ENCODE data around the gene CPLANE1. TPM values are rescaled to one million over a fixed set of nuclear protein-coding genes. Genes with fewer than 3 reads are reported as not detected.
"Not testable (repeated sequence)": the region's sequence is repeated elsewhere in the genome, so short reads cannot be mapped to it uniquely, and the experiment has no call there.

CPLANE1 gene
- polyA plus RNA-seq, 2 donors, result 1.5 to 1.8 TPM

GRCh38 chr5:37249815-37250164 is 614 bp upstream of the CPLANE1 start:
- H3K27me3 ChIP-seq (ENCODE audit: control insufficient read depth in 1 of 2, insufficient read depth in 2 of 2, low read length in 2 of 2), result no peaks in the 10 kb centered on the region
- H3K36me3 ChIP-seq (ENCODE audit: control insufficient read depth in 2 of 2, insufficient read depth in 2 of 2, low read length in 1 of 2), result no peaks in the 10 kb centered on the region
- H3K9me3 ChIP-seq (ENCODE audit: control insufficient read depth in 2 of 2, insufficient read depth in 1 of 2, low read depth in 1 of 2, low read length in 1 of 2), result no peaks in the 10 kb centered on the region
- H3K4me3 ChIP-seq (ENCODE audit: low read depth in 1 of 2, low read length in 2 of 2), result peak overlapping the region in 1 of 2 donors; percentile 94
- peak overlapping the region; percentile 55 to 90 for H3K27ac ChIP-seq (ENCODE audit: low read depth in 2 of 2, low read length in 1 of 2)
- peaks cover 0 to 2% of the 10 kb centered on the region in 2 donors for H3K4me1 ChIP-seq (ENCODE audit: control insufficient read depth in 2 of 2, insufficient read depth in 2 of 2, low read length in 1 of 2)
- 70 to 72% methylated on average over 10 of the region's 10 CpGs for WGBS, 2 donors

- H3K27ac ChIP-seq (ENCODE audit: low read depth in 2 of 2, low read length in 1 of 2), result peak overlapping the region; percentile 55 to 90
- peak overlapping the region; percentile 78 to 94 for H3K4me3 ChIP-seq (ENCODE audit: low read depth in 1 of 2, low read length in 2 of 2)
- H3K27me3 ChIP-seq (ENCODE audit: control insufficient read depth in 1 of 2, insufficient read depth in 2 of 2, low read length in 2 of 2), result no peaks in the 10 kb centered on the region
- no peaks in the 10 kb centered on the region for H3K36me3 ChIP-seq (ENCODE audit: control insufficient read depth in 2 of 2, insufficient read depth in 2 of 2, low read length in 1 of 2)
- H3K9me3 ChIP-seq (ENCODE audit: control insufficient read depth in 2 of 2, insufficient read depth in 1 of 2, low read depth in 1 of 2, low read length in 1 of 2), result no peaks in the 10 kb centered on the region
- peaks cover 0 to 2% of the 10 kb centered on the region in 2 donors for H3K4me1 ChIP-seq (ENCODE audit: control insufficient read depth in 2 of 2, insufficient read depth in 2 of 2, low read length in 1 of 2)
- WGBS, 2 donors, result 5 to 8% methylated on average over 19 of the region's 19 CpGs
Observed at GRCh38 chr5:37248421-37248969, 681 bp downstream of the CPLANE1 start.

DNA sequence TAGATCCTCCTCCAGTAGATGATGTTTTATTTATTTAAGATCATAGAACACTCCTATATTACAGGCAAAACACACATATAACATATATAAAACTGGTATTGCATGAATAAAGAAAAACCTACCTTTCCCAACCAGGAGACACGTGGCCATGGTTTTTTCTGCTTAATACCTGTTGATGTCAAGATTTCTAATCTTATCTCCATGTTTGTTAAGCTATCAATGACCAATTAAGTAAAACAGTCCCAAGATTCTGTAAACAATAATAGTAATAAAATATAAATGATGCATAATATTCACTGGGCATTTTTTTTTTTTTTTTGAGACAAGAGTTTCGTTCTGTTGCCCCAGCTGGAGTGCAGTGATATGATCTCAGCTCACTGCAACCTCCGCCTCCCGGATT is 1.7 kb downstream of the CPLANE1 start:
- H3K27me3 ChIP-seq (ENCODE audit: control insufficient read depth in 1 of 2, insufficient read depth in 2 of 2, low read length in 2 of 2), result no peaks in the 10 kb centered on the region
- H3K4me1 ChIP-seq (ENCODE audit: control insufficient read depth in 2 of 2, insufficient read depth in 2 of 2, low read length in 1 of 2), result peaks cover 0 to 2% of the 10 kb centered on the region in 2 donors
- no peak overlapping the region for H3K27ac ChIP-seq (ENCODE audit: low read depth in 2 of 2, low read length in 1 of 2)
- H3K9me3 ChIP-seq (ENCODE audit: control insufficient read depth in 2 of 2, insufficient read depth in 1 of 2, low read depth in 1 of 2, low read length in 1 of 2), result no peaks in the 10 kb centered on the region
- 87 to 93% methylated on average over 4 of the region's 4 CpGs for WGBS, 2 donors
- no peak overlapping the region for H3K4me3 ChIP-seq (ENCODE audit: low read depth in 1 of 2, low read length in 2 of 2)
- H3K36me3 ChIP-seq (ENCODE audit: control insufficient read depth in 2 of 2, insufficient read depth in 2 of 2, low read length in 1 of 2), result no peaks in the 10 kb centered on the region

DNA sequence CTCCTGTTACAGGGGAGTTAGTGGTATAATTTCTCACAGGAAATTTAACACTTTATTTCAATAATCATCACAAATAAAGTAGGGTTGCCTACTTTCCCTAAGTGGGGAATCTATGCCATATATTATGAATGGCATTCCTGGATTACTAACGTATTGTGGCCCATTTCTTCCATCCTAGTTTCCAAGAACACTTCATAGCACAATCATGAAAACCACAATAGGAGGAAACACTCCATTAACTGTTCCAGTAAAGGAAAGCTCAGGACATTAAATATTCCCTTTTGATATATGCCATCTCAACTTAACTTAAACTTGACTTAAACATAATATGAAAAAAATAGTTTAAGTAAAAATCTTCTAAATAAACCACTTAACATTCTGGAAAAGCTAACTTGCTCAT is 2.1 kb downstream of the CPLANE1 start:
- 57 to 68% methylated on average over 1 of the region's 1 CpG for WGBS, 2 donors
- H3K9me3 ChIP-seq (ENCODE audit: control insufficient read depth in 2 of 2, insufficient read depth in 1 of 2, low read depth in 1 of 2, low read length in 1 of 2), result no peaks in the 10 kb centered on the region
- no peak overlapping the region for H3K27ac ChIP-seq (ENCODE audit: low read depth in 2 of 2, low read length in 1 of 2)
- H3K36me3 ChIP-seq (ENCODE audit: control insufficient read depth in 2 of 2, insufficient read depth in 2 of 2, low read length in 1 of 2), result no peaks in the 10 kb centered on the region
- no peaks in the 10 kb centered on the region for H3K27me3 ChIP-seq (ENCODE audit: control insufficient read depth in 1 of 2, insufficient read depth in 2 of 2, low read length in 2 of 2)
- H3K4me1 ChIP-seq (ENCODE audit: control insufficient read depth in 2 of 2, insufficient read depth in 2 of 2, low read length in 1 of 2), result peaks cover 0 to 2% of the 10 kb centered on the region in 2 donors
- H3K4me3 ChIP-seq (ENCODE audit: low read depth in 1 of 2, low read length in 2 of 2), result no peak overlapping the region

GRCh38 chr5:37234288-37234687 is 14.9 kb downstream of the CPLANE1 start:
- H3K4me3 ChIP-seq (ENCODE audit: low read depth in 1 of 2, low read length in 2 of 2), result no peak overlapping the region
- H3K27me3 ChIP-seq (ENCODE audit: control insufficient read depth in 1 of 2, insufficient read depth in 2 of 2, low read length in 2 of 2), result no peaks in the 10 kb centered on the region
- no peak overlapping the region for H3K27ac ChIP-seq (ENCODE audit: low read depth in 2 of 2, low read length in 1 of 2)
- no peaks in the 10 kb centered on the region for H3K9me3 ChIP-seq (ENCODE audit: control insufficient read depth in 2 of 2, insufficient read depth in 1 of 2, low read depth in 1 of 2, low read length in 1 of 2)
- peaks cover 0 to 3% of the 10 kb centered on the region in 2 donors for H3K4me1 ChIP-seq (ENCODE audit: control insufficient read depth in 2 of 2, insufficient read depth in 2 of 2, low read length in 1 of 2)
- H3K36me3 ChIP-seq (ENCODE audit: control insufficient read depth in 2 of 2, insufficient read depth in 2 of 2, low read length in 1 of 2), result peaks cover 0 to 4% of the 10 kb centered on the region in 2 donors
- WGBS, 2 donors, result 96 to 99% methylated on average over 2 of the region's 2 CpGs

DNA sequence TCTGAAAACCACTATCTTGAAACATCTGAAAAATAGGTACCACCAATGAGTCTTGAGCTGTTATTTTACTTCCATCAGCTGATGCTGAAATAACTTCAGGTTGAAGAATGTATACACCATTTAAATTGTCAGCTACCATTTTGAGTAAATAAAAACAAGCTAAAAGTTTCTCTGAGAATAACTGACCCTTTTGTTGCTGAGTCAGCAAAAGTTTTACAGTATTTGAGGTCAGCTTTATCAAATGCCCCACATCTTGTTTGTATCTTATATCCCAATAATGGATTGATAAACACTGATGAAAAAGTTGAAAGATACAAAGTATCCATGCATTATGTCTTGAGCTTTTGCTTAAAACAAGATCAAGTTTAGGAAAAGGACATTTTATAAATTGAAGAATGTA is 22.8 kb downstream of the CPLANE1 start:
- H3K27ac ChIP-seq (ENCODE audit: low read depth in 2 of 2, low read length in 1 of 2), result no peak overlapping the region
- H3K9me3 ChIP-seq (ENCODE audit: control insufficient read depth in 2 of 2, insufficient read depth in 1 of 2, low read depth in 1 of 2, low read length in 1 of 2), result no peaks in the 10 kb centered on the region
- H3K4me1 ChIP-seq (ENCODE audit: control insufficient read depth in 2 of 2, insufficient read depth in 2 of 2, low read length in 1 of 2), result no peaks in the 10 kb centered on the region
- H3K4me3 ChIP-seq (ENCODE audit: low read depth in 1 of 2, low read length in 2 of 2), result no peak overlapping the region
- peaks cover 0 to 3% of the 10 kb centered on the region in 2 donors for H3K36me3 ChIP-seq (ENCODE audit: control insufficient read depth in 2 of 2, insufficient read depth in 2 of 2, low read length in 1 of 2)
- H3K27me3 ChIP-seq (ENCODE audit: control insufficient read depth in 1 of 2, insufficient read depth in 2 of 2, low read length in 2 of 2), result no peaks in the 10 kb centered on the region

GRCh38 chr5:37222181-37222580 is 27.0 kb downstream of the CPLANE1 start:
- Histone ChIP-seq H3K27me3 (ENCODE audit: control insufficient read depth in 1 of 2, insufficient read depth in 2 of 2, low read length in 2 of 2) (no peaks in the 10 kb centered on the region), H3K4me3 (ENCODE audit: low read depth in 1 of 2, low read length in 2 of 2) (no peak overlapping the region), H3K4me1 (ENCODE audit: control insufficient read depth in 2 of 2, insufficient read depth in 2 of 2, low read length in 1 of 2) (no peaks in the 10 kb centered on the region), H3K36me3 (ENCODE audit: control insufficient read depth in 2 of 2, insufficient read depth in 2 of 2, low read length in 1 of 2) (peaks cover 0 to 3% of the 10 kb centered on the region in 2 donors), H3K9me3 (ENCODE audit: control insufficient read depth in 2 of 2, insufficient read depth in 1 of 2, low read depth in 1 of 2, low read length in 1 of 2) (no peaks in the 10 kb centered on the region), H3K27ac (ENCODE audit: low read depth in 2 of 2, low read length in 1 of 2) (no peak overlapping the region)

- not testable (repeated sequence) for H3K27me3 ChIP-seq (ENCODE audit: control insufficient read depth in 1 of 2, insufficient read depth in 2 of 2, low read length in 2 of 2); H3K36me3 ChIP-seq (ENCODE audit: control insufficient read depth in 2 of 2, insufficient read depth in 2 of 2, low read length in 1 of 2); H3K4me1 ChIP-seq (ENCODE audit: control insufficient read depth in 2 of 2, insufficient read depth in 2 of 2, low read length in 1 of 2); H3K27ac ChIP-seq (ENCODE audit: low read depth in 2 of 2, low read length in 1 of 2); H3K9me3 ChIP-seq (ENCODE audit: control insufficient read depth in 2 of 2, insufficient read depth in 1 of 2, low read depth in 1 of 2, low read length in 1 of 2); H3K4me3 ChIP-seq (ENCODE audit: low read depth in 1 of 2, low read length in 2 of 2)
- 96% methylated on average over 6 of the region's 6 CpGs for WGBS, 2 donors
Observed at GRCh38 chr5:37220426-37220825, 28.8 kb downstream of the CPLANE1 start.

DNA sequence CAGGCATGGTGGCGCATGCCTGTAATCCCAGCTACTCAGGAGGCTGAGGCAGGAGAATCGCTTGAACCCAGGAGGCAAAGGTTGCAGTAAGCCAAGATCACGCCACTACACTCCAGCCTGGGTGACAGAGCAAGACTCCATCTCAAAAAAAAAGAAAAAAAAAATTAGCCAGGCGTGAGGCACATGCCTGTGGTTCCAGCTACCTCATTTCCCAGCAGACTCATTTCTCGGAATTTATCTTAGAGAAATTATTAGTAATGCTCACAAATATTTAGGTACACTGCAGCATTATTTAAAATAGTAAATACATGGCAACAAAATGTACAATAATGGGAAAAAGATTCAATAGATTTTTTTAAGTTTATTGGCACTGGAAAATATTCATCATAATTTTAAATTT is 29.8 kb downstream of the CPLANE1 start:
- not testable (repeated sequence) for H3K9me3 ChIP-seq (ENCODE audit: control insufficient read depth in 2 of 2, insufficient read depth in 1 of 2, low read depth in 1 of 2, low read length in 1 of 2); H3K27ac ChIP-seq (ENCODE audit: low read depth in 2 of 2, low read length in 1 of 2); H3K4me3 ChIP-seq (ENCODE audit: low read depth in 1 of 2, low read length in 2 of 2); H3K27me3 ChIP-seq (ENCODE audit: control insufficient read depth in 1 of 2, insufficient read depth in 2 of 2, low read length in 2 of 2); H3K36me3 ChIP-seq (ENCODE audit: control insufficient read depth in 2 of 2, insufficient read depth in 2 of 2, low read length in 1 of 2); H3K4me1 ChIP-seq (ENCODE audit: control insufficient read depth in 2 of 2, insufficient read depth in 2 of 2, low read length in 1 of 2)
- WGBS, 2 donors, result 96 to 97% methylated on average over 5 of the region's 5 CpGs

DNA sequence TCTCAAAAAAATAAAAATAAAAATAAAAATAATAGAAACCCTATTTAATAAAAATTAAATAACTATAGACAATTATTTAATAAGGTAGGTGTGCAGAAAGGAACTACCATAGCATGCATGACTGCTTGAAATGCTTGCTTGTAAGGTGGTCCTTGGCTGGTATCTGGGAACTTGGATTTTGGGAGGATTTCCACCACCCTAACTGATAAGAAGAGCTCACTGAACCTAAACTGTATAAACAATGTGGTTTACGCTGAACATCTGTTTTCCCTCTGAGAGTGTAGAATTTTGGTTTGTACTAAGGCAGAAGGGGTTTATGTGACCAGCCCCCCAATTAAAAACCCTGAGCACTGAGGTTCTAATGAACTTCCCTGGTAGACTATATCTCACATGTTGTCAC is 31.2 kb downstream of the CPLANE1 start:
- Histone ChIP-seq H3K27me3 (ENCODE audit: control insufficient read depth in 1 of 2, insufficient read depth in 2 of 2, low read length in 2 of 2) (no peaks in the 10 kb centered on the region), H3K9me3 (ENCODE audit: control insufficient read depth in 2 of 2, insufficient read depth in 1 of 2, low read depth in 1 of 2, low read length in 1 of 2) (no peaks in the 10 kb centered on the region), H3K36me3 (ENCODE audit: control insufficient read depth in 2 of 2, insufficient read depth in 2 of 2, low read length in 1 of 2) (peaks cover 0 to 2% of the 10 kb centered on the region in 2 donors), H3K27ac (ENCODE audit: low read depth in 2 of 2, low read length in 1 of 2) (no peak overlapping the region), H3K4me3 (ENCODE audit: low read depth in 1 of 2, low read length in 2 of 2) (no peak overlapping the region), H3K4me1 (ENCODE audit: control insufficient read depth in 2 of 2, insufficient read depth in 2 of 2, low read length in 1 of 2) (no peaks in the 10 kb centered on the region)
- 95 to 96% methylated on average over 1 of the region's 1 CpG for WGBS, 2 donors
